Keratinocyte (primary cell): ENCODE data around the gene SYPL2.

Experiments
- EZH2 ChIP-seq: IDR thresholded peaks from one replicate; pipeline ENCODE4 v1.6.1; 2012; ENCODE audit warnings: inconsistent platforms, mild to moderate bottlenecking, low read length, moderate library complexity
- TF ChIP-seq, protein P1 (sequence below), 3 experiments: IDR thresholded peaks in 1 of 3; conservative IDR thresholded peaks in 1 of 3; optimal IDR thresholded peaks in 1 of 3; 2 replicates in 2 of 3; 3 replicates in 1 of 3; pipeline versions ENCODE3 to v1.5.1; 2011; ENCODE audit warnings: low read length in 3 of 3, mild to moderate bottlenecking in 3 of 3, moderate library complexity in 2 of 3, control low read depth in 1 of 3, inconsistent platforms in 1 of 3; ENCODE audit not compliant: insufficient read depth in 2 of 3; ENCODE audit errors: extremely low read depth in 1 of 3

DNA sequence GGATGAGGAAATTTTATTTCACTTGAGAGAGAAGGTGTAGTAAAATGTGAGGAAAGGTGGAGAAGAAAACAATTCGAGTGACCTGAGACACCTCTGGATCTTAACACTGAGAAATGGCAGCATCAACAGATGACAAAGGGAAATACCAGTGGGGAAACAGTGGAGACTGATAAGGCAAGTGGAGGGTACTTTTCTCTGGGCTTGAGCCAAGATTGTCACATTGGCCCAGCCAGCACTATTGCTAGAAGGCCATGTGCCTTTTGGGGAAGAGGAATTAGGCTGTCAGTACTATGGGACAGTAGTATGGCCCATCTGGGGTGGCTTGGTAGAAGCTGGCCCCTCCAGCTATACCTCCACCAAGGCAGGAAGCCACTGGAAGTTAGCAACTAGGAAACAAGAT, 8.4 kb downstream of the SYPL2 start:
- TF ChIP-seq, protein P1, sequence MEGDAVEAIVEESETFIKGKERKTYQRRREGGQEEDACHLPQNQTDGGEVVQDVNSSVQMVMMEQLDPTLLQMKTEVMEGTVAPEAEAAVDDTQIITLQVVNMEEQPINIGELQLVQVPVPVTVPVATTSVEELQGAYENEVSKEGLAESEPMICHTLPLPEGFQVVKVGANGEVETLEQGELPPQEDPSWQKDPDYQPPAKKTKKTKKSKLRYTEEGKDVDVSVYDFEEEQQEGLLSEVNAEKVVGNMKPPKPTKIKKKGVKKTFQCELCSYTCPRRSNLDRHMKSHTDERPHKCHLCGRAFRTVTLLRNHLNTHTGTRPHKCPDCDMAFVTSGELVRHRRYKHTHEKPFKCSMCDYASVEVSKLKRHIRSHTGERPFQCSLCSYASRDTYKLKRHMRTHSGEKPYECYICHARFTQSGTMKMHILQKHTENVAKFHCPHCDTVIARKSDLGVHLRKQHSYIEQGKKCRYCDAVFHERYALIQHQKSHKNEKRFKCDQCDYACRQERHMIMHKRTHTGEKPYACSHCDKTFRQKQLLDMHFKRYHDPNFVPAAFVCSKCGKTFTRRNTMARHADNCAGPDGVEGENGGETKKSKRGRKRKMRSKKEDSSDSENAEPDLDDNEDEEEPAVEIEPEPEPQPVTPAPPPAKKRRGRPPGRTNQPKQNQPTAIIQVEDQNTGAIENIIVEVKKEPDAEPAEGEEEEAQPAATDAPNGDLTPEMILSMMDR (optimal IDR thresholded peaks at IDR 0.05 in 1 of 3, IDR thresholded peaks at IDR 0.05 in 1 of 3, conservative IDR thresholded peaks at IDR 0.05 in 1 of 3; ENCODE audit: extremely low read depth in 1 of 3, insufficient read depth in 2 of 3, low read length in 3 of 3), result no peak
- no peak for TF ChIP-seq EZH2
